HG03442 (cell line): ENCODE results near the gene SKOR1.

Experiments
- ATAC-seq: cut with Tn5 transposase; IDR thresholded peaks from one replicate; pipeline ENCODE4 v1.9.1; 2021; ENCODE audit warnings: mild to moderate bottlenecking, moderate library complexity; ENCODE audit not compliant: unreplicated experiment

The SKOR1 gene

GRCh38 chr15:67850994-67851571 is 25.8 kb downstream of the SKOR1 start:
- no peak for ATAC-seq

- no peak for ATAC-seq
These were observed 27.1 kb downstream of the SKOR1 start for GRCh38 chr15:67852418-67852817.

GRCh38 chr15:67853454-67853853 is 28.1 kb downstream of the SKOR1 start:
- ATAC-seq: no peak

- ATAC-seq: no peak
These were observed 29.0 kb downstream of the SKOR1 start for GRCh38 chr15:67854358-67854757.

- ATAC-seq: no peak
These were observed 30.5 kb downstream of the SKOR1 start for GRCh38 chr15:67855842-67856241.

- no peak for ATAC-seq
These were observed 31.9 kb downstream of the SKOR1 start for GRCh38 chr15:67857220-67857619.

GRCh38 chr15:67859331-67859946 is 34.1 kb downstream of the SKOR1 start:
- no peak for ATAC-seq

DNA sequence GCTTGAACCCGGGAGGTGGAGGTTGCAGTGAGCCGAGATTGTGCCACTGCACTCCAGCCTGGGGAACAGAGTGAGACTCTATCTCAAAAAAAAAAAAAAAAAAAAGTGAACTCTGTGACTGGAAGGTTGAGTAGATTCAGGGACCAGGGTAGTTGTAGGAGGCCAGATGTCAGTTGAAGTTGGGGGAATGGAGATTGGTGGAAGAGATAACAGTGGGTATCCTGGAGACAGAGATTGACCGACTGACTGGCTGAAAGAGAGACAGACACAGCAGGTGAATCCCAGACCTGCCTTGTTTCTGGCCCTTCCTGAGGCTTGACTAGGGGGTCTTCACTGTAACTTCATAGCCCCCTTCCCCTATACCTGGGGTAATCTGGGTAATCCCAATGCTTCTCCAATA is 36.7 kb downstream of the SKOR1 start:
- no peak for ATAC-seq

DNA sequence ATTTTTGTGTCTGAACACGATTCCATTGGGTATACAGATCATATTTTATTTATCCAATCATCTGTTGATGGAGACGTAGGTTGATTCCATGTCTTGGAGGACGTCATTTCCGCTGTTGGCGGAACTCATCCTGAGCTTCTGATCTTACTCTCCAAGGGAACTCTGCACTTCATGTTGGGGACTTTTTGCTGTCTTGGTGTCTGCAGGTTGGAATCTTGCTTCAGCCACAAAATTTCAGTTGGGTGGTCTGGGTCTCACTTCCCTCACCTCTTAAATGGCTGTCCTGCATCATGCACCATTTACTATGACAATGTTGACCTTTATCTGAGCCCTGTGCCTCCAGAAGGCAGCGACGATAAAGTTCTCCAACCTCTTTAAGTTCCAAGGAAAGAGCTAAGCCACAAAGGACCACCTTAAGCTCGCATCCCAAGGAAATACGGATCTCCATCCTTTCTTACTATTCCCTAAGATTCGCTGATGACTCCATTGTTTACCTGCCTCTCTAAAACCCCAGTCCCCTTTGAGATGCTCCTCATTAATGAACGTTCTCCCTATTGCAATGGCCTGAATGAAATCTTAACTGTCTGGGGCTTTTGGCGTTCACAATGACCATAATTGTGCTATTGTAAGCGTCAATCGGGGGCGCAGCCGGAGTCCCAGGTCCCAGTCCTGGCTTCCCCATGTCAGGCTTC is 37.6 kb downstream of the SKOR1 start:
- ATAC-seq: peak; percentile 21

DNA sequence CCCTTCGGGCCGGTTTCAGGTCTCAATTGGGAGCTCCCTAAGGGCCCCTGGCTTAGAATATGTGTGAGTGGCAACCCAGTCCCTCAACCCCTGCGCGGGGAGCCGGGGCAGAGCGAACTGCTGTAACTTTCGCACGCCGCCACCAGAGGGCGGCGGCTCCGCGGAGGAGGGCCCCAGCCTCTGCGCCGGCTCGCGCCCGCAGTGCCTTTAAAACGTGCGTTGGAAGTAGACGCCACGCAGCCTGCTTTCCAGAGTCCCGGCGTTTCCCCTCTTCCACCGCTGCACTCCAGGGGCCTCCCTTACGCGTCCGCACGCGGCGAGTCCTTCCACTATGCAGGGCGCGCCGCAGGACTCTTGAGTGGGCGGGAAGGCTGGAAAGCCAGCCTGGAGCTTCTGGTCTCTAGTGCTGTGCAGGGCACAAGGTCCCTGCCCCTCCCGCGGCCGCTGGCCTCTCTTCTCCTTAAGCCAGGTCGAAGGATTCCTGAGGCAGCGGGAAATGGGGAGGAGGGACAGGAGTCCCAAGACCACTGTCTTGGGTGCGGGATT is 38.2 kb downstream of the SKOR1 start:
- peak; percentile 74 for ATAC-seq

GRCh38 chr15:67865331-67865730 is 40.0 kb downstream of the SKOR1 start:
- ATAC-seq: no peak

- no peak for ATAC-seq
These were observed 40.5 kb downstream of the SKOR1 start for GRCh38 chr15:67865766-67866165.

DNA sequence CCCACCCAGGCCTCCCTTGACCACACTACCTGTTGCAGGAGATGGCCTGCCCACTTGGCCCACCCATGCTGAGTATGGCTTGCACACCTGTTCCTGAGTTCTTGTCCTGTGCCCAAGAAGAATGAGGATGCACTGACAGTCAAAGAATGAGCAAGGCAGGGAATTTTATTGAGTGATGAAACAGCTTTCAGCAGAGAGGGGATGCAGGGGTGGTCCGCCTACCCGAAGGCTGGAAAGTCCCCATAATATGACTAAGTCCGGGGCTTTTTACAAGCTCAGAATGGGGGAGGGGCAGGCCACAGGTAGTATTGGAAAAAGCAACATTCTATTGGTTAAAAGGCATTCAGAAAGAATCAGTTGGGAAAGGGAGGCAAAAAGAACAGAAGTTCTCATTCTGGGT is 44.4 kb downstream of the SKOR1 start:
- no peak for ATAC-seq

GRCh38 chr15:67870868-67871408 is 45.6 kb downstream of the SKOR1 start:
- ATAC-seq: no peak

DNA sequence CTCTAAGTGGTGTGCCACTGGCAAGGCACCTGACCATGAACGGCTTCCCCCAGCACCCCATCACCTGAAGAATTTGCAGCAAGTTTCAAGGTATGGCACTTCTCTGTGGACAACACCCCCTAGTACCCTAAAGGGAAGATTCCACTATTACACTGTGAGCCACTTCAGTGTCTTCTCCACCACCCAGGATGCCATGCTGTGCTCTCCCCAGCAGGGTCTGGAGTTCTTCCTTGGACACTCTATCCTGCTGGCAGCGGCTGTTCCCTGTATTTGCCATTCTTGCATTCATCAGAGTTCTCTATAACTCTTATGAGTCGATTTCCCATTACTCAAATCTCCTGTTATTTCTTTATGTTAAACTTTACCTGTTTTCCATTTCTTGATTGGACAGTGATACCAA is 48.5 kb downstream of the SKOR1 start:
- ATAC-seq: no peak

- ATAC-seq: no peak
These were observed 53.5 kb downstream of the SKOR1 start for GRCh38 chr15:67878712-67879206.

DNA sequence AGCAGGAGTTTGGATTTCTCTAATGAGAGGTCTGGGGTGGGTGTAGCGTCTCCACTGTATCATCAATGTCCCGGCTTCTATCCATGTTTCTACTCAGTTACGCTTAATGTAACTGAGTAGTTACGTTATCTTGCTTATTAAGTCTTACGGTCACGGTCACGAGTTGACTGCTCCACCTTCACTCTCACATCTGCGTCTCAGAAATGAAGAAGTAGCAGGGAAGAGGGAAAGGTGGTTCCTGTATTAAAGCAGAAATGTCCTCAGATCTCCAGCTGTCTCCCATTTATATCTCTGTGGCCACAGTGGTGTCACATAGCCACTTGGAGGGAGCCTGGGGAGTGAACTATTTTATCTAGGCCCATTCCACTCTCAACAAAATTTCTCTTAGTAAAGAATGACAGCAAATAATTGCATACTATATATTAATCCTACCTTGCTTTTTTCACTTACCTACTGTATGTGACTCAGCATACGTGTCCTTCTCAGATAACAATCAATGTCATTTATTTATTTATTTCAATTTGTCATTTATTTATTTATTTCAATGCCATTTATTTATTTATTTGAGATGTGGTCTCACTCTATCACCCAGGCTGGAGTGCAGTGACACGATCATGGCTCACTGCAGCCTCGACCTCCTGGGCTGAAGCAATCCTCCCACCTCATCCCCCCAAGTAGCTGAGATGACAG is 54.3 kb downstream of the SKOR1 start:
- no peak for ATAC-seq

DNA sequence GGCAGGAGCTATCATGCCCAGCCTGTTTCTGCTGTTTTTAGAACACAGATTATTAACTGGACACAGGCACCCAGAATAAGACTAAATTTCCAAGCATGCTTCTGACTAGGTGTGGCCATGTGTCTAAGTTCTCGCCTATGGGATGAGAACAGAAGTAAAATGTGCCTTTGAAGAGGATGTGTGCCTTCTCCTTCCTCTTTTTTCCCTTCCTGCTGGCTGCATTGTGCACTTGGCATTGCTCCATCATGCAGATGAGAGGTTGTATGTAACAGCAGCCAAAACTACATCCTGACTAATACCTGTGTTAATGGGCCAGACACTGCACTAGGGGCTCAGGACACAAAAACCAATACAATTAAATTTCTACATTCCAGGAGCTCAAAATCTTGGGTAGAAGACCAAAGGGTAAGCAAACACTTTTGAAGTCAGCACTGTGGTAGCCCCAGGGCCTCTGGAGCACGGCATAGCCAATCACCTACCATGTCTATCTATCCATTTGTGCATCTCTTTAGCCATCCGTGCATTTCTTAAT is 55.4 kb downstream of the SKOR1 start:
- ATAC-seq: no peak

GRCh38 chr15:67882487-67883233 is 57.4 kb downstream of the SKOR1 start:
- ATAC-seq: no peak

GRCh38 chr15:67883234-67883773 is 58.0 kb downstream of the SKOR1 start:
- ATAC-seq: no peak
